ENCODE data around the gene EFS.

EFS gene

GRCh38 chr14:23324455-23324846, 40.5 kb downstream of the EFS start:
- DNase-seq: no peak

GRCh38 chr14:23323838-23324454, 41.0 kb downstream of the EFS start:
- no peak for DNase-seq

- no peak for DNase-seq
Measured at GRCh38 chr14:23322568-23323517, 42.1 kb downstream of the EFS start.

- DNase-seq: no peak
Measured at GRCh38 chr14:23321572-23322547, 43.1 kb downstream of the EFS start.

GRCh38 chr14:23320584-23321571, 44.1 kb downstream of the EFS start, which contains the start of gene PABPN1:
PABPN1 (plus strand) TSS chr14:23321457; CDS start chr14:23321470, 13 bp downstream.
- DNase-seq: peak; percentile 100

GRCh38 chr14:23319746-23320583, 45.0 kb downstream of the EFS start:
- DNase-seq: no peak

GRCh38 chr14:23316300-23316699, 48.7 kb downstream of the EFS start:
- DNase-seq: no peak

- no peak for DNase-seq
Measured at GRCh38 chr14:23310546-23310945, 54.4 kb downstream of the EFS start.

- DNase-seq: no peak
Measured at GRCh38 chr14:23308721-23309445, 56.1 kb downstream of the EFS start.

GRCh38 chr14:23307687-23308644, 57.0 kb downstream of the EFS start:
- DNase-seq: no peak

GRCh38 chr14:23307146-23307530, 57.8 kb downstream of the EFS start:
- DNase-seq: no peak

GRCh38 chr14:23306412-23307145, 58.4 kb downstream of the EFS start, which contains the start of gene BCL2L2:
BCL2L2 (plus strand) TSS chr14:23306833; CDS start chr14:23307768, 935 bp downstream.
- DNase-seq: peak; percentile 86

All from SHP77 treated with DMSO at 0.1 percent for 48 hours (cell line).